Glutamatergic neuron (in vitro differentiated cells): ENCODE results near the gene MSI2. TPM values are rescaled to one million over a fixed set of nuclear protein-coding genes. Genes with fewer than 3 reads are reported as not detected.

Experiments
- DNase-seq: peaks from one replicate; pipeline ENCODE4 v3.0.0; 2022
- H3K27ac Mint-ChIP-seq: one replicate; pipeline ENCODE4 v1.8.0; 2020; ENCODE audit warnings: mild to moderate bottlenecking, mixed read lengths, inconsistent platforms; ENCODE audit not compliant: unreplicated experiment
- H3K27me3 Mint-ChIP-seq: one replicate; pipeline ENCODE4 v1.8.0; 2020; ENCODE audit warnings: mild to moderate bottlenecking, moderate library complexity, mixed read lengths, inconsistent platforms; ENCODE audit not compliant: unreplicated experiment
- H3K36me3 Mint-ChIP-seq: one replicate; pipeline ENCODE4 v1.8.0; 2020; ENCODE audit warnings: mild to moderate bottlenecking, mixed read lengths, inconsistent platforms; ENCODE audit not compliant: unreplicated experiment
- H3K4me1 Mint-ChIP-seq: one replicate; pipeline ENCODE4 v1.8.0; 2020; ENCODE audit warnings: mild to moderate bottlenecking, low read depth, mixed read lengths, inconsistent platforms; ENCODE audit not compliant: unreplicated experiment
- H3K4me3 Mint-ChIP-seq: one replicate; pipeline ENCODE4 v1.8.0; 2020; ENCODE audit warnings: mild to moderate bottlenecking, mixed read lengths, inconsistent platforms; ENCODE audit not compliant: unreplicated experiment
- H3K9me3 Mint-ChIP-seq: one replicate; pipeline ENCODE4 v1.8.0; 2020; ENCODE audit warnings: mild to moderate bottlenecking, moderate library complexity, mixed read lengths, inconsistent platforms; ENCODE audit not compliant: unreplicated experiment
- CTCF ChIP-seq: fragments of 200-600 bp; sonication (generic); IDR thresholded peaks from one replicate; pipeline ENCODE4 v1.5.0; 2021; ENCODE audit not compliant: partially characterized antibody, unreplicated experiment
- total RNA-seq: library from RNA; stranded (reverse); fragmentation: NEBNext Ultra II Directional; extraction: Animal tissue kit (Norgen Biotek cat#: 25700); gene quantifications from one replicate; pipeline ENCODE4 v1.2.1, GENCODE V29; 2021; ENCODE audit not compliant: unreplicated experiment

Gene MSI2
- total RNA-seq, 1 donor from 2014 or later = 141 TPM

GRCh38 chr17:57311281-57312216 lies 55.2 kb downstream of the MSI2 start:
- TF ChIP-seq CTCF = no peak
- Mint-ChIP-seq H3K36me3 (no peaks in the 10 kb centered on the region), H3K4me3 (no peak overlapping the region), H3K9me3 (peaks cover 3% of the 10 kb centered on the region), H3K4me1 (peaks cover 40% of the 10 kb centered on the region), H3K27ac (peak overlapping the region; percentile 31), H3K27me3 (peaks cover 6% of the 10 kb centered on the region)
- no peak for DNase-seq

- Mint-ChIP-seq H3K27me3 (peaks cover 6% of the 10 kb centered on the region), H3K4me3 (no peak overlapping the region), H3K9me3 (peaks cover 3% of the 10 kb centered on the region), H3K36me3 (no peaks in the 10 kb centered on the region), H3K4me1 (peaks cover 40% of the 10 kb centered on the region), H3K27ac (no peak overlapping the region)
- no peak for TF ChIP-seq CTCF
- DNase-seq = no peak
Measured at GRCh38 chr17:57312242-57312641, 55.9 kb downstream of the MSI2 start.

GRCh38 chr17:57313097-57313835 lies 56.9 kb downstream of the MSI2 start:
- H3K27me3 Mint-ChIP-seq = peaks cover 6% of the 10 kb centered on the region
- H3K36me3 Mint-ChIP-seq = no peaks in the 10 kb centered on the region
- DNase-seq = no peak
- H3K9me3 Mint-ChIP-seq = peaks cover 5% of the 10 kb centered on the region
- no peak overlapping the region for H3K4me3 Mint-ChIP-seq
- H3K27ac Mint-ChIP-seq = peak overlapping the region; percentile 0
- H3K4me1 Mint-ChIP-seq = peaks cover 40% of the 10 kb centered on the region
- TF ChIP-seq CTCF = no peak

DNA sequence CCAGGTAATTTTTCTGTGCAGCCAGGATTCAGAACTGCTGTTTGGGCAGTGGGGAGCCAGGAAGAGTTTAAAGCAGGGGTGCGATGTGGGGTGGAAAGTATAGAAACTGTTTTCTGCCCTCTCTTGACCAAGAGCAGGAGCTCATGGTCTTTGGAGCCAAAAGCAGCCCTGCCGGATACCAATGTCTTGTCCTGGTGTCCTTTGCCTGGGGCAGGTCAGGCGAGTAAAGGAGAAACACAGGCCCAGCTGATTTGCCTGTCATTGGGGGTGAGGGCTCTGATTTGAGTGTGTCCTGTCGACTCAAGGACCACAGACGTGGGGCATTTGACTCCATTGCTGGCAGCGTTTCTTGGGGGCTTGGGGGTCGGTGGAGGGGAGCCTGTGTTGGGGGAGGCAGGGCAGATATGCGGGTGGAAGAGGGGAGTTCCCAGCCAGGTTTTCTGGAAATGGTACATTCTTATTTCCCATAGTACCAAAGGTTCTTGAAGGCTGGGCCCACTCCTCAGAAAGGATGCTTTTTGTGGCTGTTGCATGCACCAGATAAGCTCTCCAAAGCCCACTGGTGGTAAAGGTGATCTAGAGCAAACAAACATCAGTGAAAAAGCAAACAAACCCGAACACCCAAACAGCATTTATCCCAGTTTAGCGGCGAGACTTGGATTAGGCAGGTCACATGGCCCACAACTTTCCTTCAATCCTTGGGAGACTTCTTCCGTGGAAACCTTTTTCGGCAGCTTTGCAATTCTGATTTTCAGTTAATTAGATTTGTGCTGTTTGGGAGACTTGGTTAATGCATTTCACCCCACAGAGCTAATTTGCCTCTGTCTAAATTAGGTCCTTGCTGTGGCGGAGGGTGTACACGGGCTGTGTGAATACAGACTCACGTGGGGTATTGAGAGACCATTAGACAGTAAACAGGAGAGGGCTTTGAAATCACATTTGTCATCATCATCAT lies 59.0 kb downstream of the MSI2 start:
- Mint-ChIP-seq H3K36me3 (no peaks in the 10 kb centered on the region), H3K4me3 (no peak overlapping the region), H3K9me3 (peaks cover 7% of the 10 kb centered on the region), H3K27ac (no peak overlapping the region), H3K27me3 (peaks cover 6% of the 10 kb centered on the region), H3K4me1 (peaks cover 37% of the 10 kb centered on the region)
- TF ChIP-seq CTCF = no peak
- no peak for DNase-seq
